Activated naive CD8-positive, alpha-beta T cell treated with anti-CD3 and anti-CD28 coated beads, Interleukin-2, amount 50 U/mL, for 24 hours (primary cell): Measurements from ENCODE around the gene PAK3.

Source experiments
- ATAC-seq: fragments of 150-1000 bp; cut with Tn5 transposase; one replicate; pipeline ENCODE4 v1.10.0; 2021
- DNase-seq: peaks from one replicate; pipeline ENCODE4 v3.0.0; 2021
- H3K27ac Mint-ChIP-seq: one replicate; pipeline ENCODE4 v1.8.0; 2021; ENCODE audit warnings: mild to moderate bottlenecking, mixed read lengths
- H3K27me3 Mint-ChIP-seq: one replicate; pipeline ENCODE4 v1.8.0; 2021; ENCODE audit warnings: mixed read lengths
- H3K36me3 Mint-ChIP-seq: one replicate; pipeline ENCODE4 v1.8.0; 2021; ENCODE audit warnings: low read depth, mixed read lengths
- H3K4me1 Mint-ChIP-seq: one replicate; pipeline ENCODE4 v1.8.0; 2021; ENCODE audit warnings: mixed read lengths
- H3K4me3 Mint-ChIP-seq: one replicate; pipeline ENCODE4 v1.8.0; 2021; ENCODE audit warnings: mild to moderate bottlenecking, moderate library complexity, mixed read lengths
- H3K9me3 Mint-ChIP-seq: one replicate; pipeline ENCODE4 v1.8.0; 2021; ENCODE audit warnings: mixed read lengths

The PAK3 gene

GRCh38 chrX:111168314-111168713 is 72.3 kb downstream of the PAK3 start:
- Mint-ChIP-seq H3K36me3 (no peaks in the 10 kb centered on the region), H3K9me3 (no peaks in the 10 kb centered on the region), H3K4me1 (no peaks in the 10 kb centered on the region), H3K27ac (no peak overlapping the region), H3K27me3 (peaks cover 2% of the 10 kb centered on the region), H3K4me3 (no peak overlapping the region)
- no peak for DNase-seq
- ATAC-seq, result no peak

- Mint-ChIP-seq H3K9me3 (no peaks in the 10 kb centered on the region), H3K27me3 (peaks cover 2% of the 10 kb centered on the region), H3K4me3 (no peak overlapping the region), H3K27ac (no peak overlapping the region), H3K36me3 (no peaks in the 10 kb centered on the region), H3K4me1 (no peaks in the 10 kb centered on the region)
- ATAC-seq, result no peak
- DNase-seq, result no peak
These were observed 73.2 kb downstream of the PAK3 start for GRCh38 chrX:111169141-111169540.

DNA sequence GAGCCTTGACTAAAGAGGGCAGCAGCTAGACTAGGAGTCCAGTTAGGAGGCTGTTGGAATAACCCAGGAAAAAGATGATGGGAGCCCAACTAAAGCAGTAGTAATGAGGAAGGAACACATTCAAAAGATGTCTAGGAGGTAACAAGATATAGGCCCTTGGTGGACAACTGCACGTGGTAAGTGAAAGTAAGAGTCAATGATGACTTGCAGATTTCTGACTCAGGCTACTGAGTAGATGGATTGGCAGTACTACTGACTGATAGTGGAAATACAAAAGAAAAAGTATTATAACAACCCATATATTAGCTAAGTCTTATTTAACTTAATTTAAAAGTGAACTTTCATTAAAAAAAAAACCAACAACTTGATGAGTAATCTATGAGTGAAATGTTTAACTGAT is 74.0 kb downstream of the PAK3 start:
- Mint-ChIP-seq H3K36me3 (no peaks in the 10 kb centered on the region), H3K27ac (no peak overlapping the region), H3K9me3 (no peaks in the 10 kb centered on the region), H3K4me3 (no peak overlapping the region), H3K27me3 (peaks cover 2% of the 10 kb centered on the region), H3K4me1 (no peaks in the 10 kb centered on the region)
- ATAC-seq (no peak), DNase-seq (no peak)

DNA sequence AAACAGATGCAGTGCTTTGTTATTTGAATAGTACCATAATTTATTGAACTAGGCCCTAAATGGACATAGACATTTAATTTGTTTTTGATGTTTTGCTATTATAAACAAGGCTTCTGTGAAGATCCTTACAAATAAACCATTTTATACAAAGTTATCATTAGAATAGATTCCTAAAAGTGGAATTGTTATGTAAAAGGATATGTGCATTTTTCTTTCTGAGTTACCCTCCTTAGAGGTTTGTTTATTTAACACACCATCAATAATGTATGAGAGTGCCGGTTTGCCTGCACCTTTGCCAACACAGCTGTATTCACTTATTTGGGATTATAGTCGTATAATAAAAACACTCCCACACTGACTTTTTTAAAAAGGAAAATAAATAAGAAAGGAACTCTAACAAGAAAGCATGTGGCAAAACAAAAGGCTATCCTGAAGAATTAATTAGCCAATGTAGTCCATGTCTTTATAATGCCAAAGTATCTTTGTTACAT is 84.8 kb downstream of the PAK3 start:
- Mint-ChIP-seq H3K36me3 (no peaks in the 10 kb centered on the region), H3K27me3 (peaks cover 3% of the 10 kb centered on the region), H3K4me3 (no peak overlapping the region)

GRCh38 chrX:111181951-111182350 is 86.0 kb downstream of the PAK3 start:
- no peaks in the 10 kb centered on the region for H3K4me1 Mint-ChIP-seq
- no peak for ATAC-seq
- H3K27me3 Mint-ChIP-seq, result peaks cover 3% of the 10 kb centered on the region
- no peaks in the 10 kb centered on the region for H3K36me3 Mint-ChIP-seq
- H3K4me3 Mint-ChIP-seq, result no peak overlapping the region
- no peak for DNase-seq
- H3K9me3 Mint-ChIP-seq, result no peaks in the 10 kb centered on the region
- H3K27ac Mint-ChIP-seq, result no peak overlapping the region

More for the DNA sequence above, 84.8 kb downstream of the PAK3 start:
- no peak overlapping the region for H3K27ac Mint-ChIP-seq
- no peaks in the 10 kb centered on the region for H3K4me1 Mint-ChIP-seq
- ATAC-seq (no peak), DNase-seq (no peak)
- H3K9me3 Mint-ChIP-seq, result no peaks in the 10 kb centered on the region

DNA sequence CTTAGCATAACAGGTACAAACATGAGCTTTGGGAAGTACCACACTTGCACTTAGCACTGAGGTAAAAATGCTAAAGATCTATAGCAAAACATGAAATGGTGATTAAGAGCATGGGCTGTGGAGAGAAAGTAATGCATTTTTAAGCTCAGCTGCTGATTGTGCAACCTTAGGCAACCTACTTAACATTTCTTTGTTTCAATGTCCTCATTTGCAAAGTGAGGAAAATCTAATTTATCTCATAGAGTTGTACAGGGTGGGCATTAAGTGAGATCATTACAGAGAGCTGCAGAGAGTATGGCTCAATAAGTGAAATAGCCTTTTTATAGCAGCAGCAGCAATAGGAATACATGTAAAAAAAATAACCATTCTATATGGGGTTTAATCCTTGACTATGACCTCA is 87.0 kb downstream of the PAK3 start:
- ATAC-seq, result no peak
- Mint-ChIP-seq H3K4me1 (no peaks in the 10 kb centered on the region), H3K9me3 (no peaks in the 10 kb centered on the region), H3K27ac (no peak overlapping the region), H3K4me3 (no peak overlapping the region), H3K36me3 (no peaks in the 10 kb centered on the region), H3K27me3 (peaks cover 3% of the 10 kb centered on the region)
- DNase-seq, result no peak

DNA sequence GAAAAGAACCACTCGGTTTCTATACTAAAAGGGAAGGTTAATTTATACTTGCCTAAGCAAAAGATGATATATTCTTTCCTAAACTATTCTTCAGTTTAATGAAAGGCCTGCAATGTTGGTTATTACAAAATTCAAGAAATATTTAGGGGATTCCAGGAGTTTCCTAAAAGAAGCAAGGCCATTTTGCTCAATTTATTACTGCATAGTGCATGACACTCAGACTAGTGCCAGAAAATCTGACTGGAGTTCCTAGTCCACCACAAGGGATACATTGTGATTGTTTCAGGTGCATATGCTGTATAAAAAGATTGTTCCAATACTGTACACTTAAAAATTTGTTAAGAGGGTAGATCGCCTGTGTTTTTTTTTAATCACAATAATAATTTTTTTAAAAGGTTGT is 95.6 kb downstream of the PAK3 start:
- ATAC-seq, result no peak
- H3K4me1 Mint-ChIP-seq, result no peaks in the 10 kb centered on the region
- no peak for DNase-seq
- no peaks in the 10 kb centered on the region for H3K9me3 Mint-ChIP-seq
- H3K27me3 Mint-ChIP-seq, result no peaks in the 10 kb centered on the region
- no peak overlapping the region for H3K27ac Mint-ChIP-seq
- no peak overlapping the region for H3K4me3 Mint-ChIP-seq
- H3K36me3 Mint-ChIP-seq, result no peaks in the 10 kb centered on the region

DNA sequence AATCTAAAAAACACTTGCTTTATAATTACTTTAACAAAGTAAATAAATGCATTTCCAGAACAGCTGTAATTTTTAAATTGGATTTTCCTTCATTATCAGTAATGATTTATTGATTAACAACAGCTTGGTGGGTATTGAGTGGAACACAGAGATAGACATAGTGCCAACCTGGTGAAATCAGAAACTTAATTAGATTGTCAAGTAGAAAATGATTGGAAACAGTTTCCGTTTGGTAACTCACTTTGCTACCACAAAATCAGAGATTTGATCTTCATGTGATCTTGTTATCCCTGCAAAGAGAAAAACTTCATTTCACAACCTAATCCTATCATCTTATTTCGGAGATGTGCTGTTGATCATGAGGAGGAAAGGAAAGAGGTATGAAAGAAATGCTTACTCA is 103.5 kb downstream of the PAK3 start:
- Mint-ChIP-seq H3K36me3 (no peaks in the 10 kb centered on the region), H3K9me3 (no peaks in the 10 kb centered on the region), H3K27me3 (peaks cover 2% of the 10 kb centered on the region), H3K4me3 (no peak overlapping the region), H3K4me1 (no peaks in the 10 kb centered on the region), H3K27ac (no peak overlapping the region)
- DNase-seq, result no peak
- no peak for ATAC-seq

DNA sequence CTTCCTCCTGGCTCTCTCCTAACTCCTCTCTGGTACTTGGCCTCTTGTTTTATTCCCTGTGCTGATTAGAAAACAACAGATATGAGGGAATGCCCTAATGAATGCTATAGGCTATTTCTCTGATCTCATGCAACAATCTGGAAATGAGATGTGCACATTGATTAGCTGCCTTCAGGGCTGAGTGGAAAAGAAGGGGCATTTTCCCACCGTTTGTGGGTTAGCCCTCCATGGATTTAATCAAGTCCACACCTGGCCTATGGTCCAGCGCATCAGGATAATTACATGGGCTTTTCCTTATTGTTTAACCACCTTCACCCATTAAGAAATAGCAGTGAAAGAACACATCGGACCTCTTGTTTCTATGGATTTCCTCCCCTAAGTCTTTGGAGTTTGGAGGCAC is 104.3 kb downstream of the PAK3 start:
- no peaks in the 10 kb centered on the region for H3K36me3 Mint-ChIP-seq
- peaks cover 2% of the 10 kb centered on the region for H3K27me3 Mint-ChIP-seq
- H3K9me3 Mint-ChIP-seq, result no peaks in the 10 kb centered on the region
- no peak for ATAC-seq
- H3K4me3 Mint-ChIP-seq, result no peak overlapping the region
- DNase-seq, result no peak
- no peak overlapping the region for H3K27ac Mint-ChIP-seq
- no peaks in the 10 kb centered on the region for H3K4me1 Mint-ChIP-seq

DNA sequence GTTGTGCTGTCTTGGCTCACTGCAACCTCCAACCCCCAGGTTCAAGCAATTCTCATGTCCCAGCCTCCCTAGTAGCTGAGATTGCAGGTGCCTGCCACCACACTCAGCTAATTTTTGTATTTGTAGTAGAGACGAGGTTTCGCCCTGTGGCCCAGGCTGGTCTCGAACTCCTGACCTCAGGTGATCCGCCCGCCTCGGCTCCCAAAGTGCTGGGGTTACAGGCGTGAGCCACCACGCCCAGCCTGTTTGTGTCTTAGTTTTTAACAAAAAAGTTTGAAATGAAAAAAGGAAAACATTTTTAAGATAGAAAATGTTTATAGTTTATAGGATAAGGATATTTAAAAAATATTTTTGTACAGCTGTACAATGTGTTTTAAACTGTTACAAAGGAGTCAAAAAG is 111.9 kb downstream of the PAK3 start:
- ATAC-seq (no peak), DNase-seq (no peak)
- Mint-ChIP-seq H3K4me3 (no peak overlapping the region), H3K4me1 (no peaks in the 10 kb centered on the region), H3K27ac (no peak overlapping the region), H3K9me3 (no peaks in the 10 kb centered on the region), H3K36me3 (no peaks in the 10 kb centered on the region), H3K27me3 (peaks cover 4% of the 10 kb centered on the region)

GRCh38 chrX:111216293-111216801 is 120.4 kb downstream of the PAK3 start:
- Mint-ChIP-seq H3K27ac (no peak overlapping the region), H3K36me3 (no peaks in the 10 kb centered on the region), H3K4me1 (no peaks in the 10 kb centered on the region), H3K4me3 (no peak overlapping the region), H3K27me3 (no peaks in the 10 kb centered on the region), H3K9me3 (no peaks in the 10 kb centered on the region)
- ATAC-seq (no peak), DNase-seq (no peak)

- ATAC-seq, result no peak
- no peaks in the 10 kb centered on the region for H3K36me3 Mint-ChIP-seq
These were observed 148.3 kb downstream of the PAK3 start for GRCh38 chrX:111244235-111244750.

DNA sequence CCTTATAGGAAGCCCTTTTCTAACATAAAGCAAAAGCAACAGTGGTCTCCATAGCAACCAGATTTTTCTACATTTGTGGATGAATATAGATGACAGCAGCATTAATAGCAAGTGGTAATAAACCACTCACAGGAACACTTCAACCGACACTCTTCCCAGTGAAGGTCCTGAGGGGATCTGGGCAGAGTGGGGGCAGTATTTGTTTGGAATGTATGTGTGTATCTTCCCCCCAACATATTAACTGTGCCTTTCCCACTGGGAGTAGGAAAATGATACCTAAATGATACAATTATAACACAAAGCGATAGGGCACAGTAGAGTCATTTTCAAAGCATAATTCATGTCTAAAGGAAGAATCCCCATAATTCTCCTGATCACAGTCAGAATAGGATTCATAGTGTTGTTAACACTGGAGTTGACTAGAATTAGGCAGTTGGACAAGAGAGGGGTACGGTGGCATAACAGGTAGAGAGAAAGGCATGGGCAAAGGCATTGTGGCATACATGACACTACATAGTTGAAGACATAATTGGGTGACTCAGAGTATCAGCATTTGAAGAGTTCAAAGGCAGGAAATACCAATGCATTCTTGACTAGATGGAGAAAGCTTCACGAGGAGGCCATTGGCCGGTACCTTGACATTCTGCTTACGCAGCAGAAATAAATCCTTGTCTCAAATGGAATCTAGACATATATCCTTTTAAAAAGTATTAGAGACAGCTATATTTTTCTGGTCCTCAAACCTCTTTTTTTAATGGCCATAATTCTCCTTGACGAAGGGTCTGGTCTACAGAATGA is 159.1 kb downstream of the PAK3 start:
- no peak for DNase-seq
- no peak for ATAC-seq
- Mint-ChIP-seq H3K27ac (no peak overlapping the region), H3K4me1 (no peaks in the 10 kb centered on the region), H3K27me3 (peaks cover 5% of the 10 kb centered on the region), H3K4me3 (no peak overlapping the region), H3K9me3 (no peaks in the 10 kb centered on the region), H3K36me3 (no peaks in the 10 kb centered on the region)

More at GRCh38 chrX:111244235-111244750, 148.3 kb downstream of the PAK3 start:
- H3K9me3 Mint-ChIP-seq, result no peaks in the 10 kb centered on the region
- H3K27me3 Mint-ChIP-seq, result no peaks in the 10 kb centered on the region
- no peak overlapping the region for H3K4me3 Mint-ChIP-seq
- no peaks in the 10 kb centered on the region for H3K4me1 Mint-ChIP-seq
- H3K27ac Mint-ChIP-seq, result no peak overlapping the region
- DNase-seq, result no peak

- DNase-seq (no peak), ATAC-seq (no peak)
- no peak overlapping the region for H3K27ac Mint-ChIP-seq
- H3K36me3 Mint-ChIP-seq, result no peaks in the 10 kb centered on the region
- no peaks in the 10 kb centered on the region for H3K4me1 Mint-ChIP-seq
- no peaks in the 10 kb centered on the region for H3K27me3 Mint-ChIP-seq
- no peak overlapping the region for H3K4me3 Mint-ChIP-seq
- H3K9me3 Mint-ChIP-seq, result no peaks in the 10 kb centered on the region
These were observed 161.7 kb downstream of the PAK3 start for GRCh38 chrX:111257733-111258132.

GRCh38 chrX:111259559-111259958 is 163.6 kb downstream of the PAK3 start:
- H3K27me3 Mint-ChIP-seq, result no peaks in the 10 kb centered on the region
- DNase-seq, result no peak
- no peaks in the 10 kb centered on the region for H3K36me3 Mint-ChIP-seq
- no peaks in the 10 kb centered on the region for H3K4me1 Mint-ChIP-seq
- no peaks in the 10 kb centered on the region for H3K9me3 Mint-ChIP-seq
- no peak overlapping the region for H3K4me3 Mint-ChIP-seq
- H3K27ac Mint-ChIP-seq, result no peak overlapping the region
- no peak for ATAC-seq
